ENCODE measurements around the gene JAKMIP1. TPM values are rescaled to one million over a fixed set of nuclear protein-coding genes. Genes with fewer than 3 reads are reported as not detected.

JAKMIP1 gene
- total RNA-seq, 2 experiments from 2014 or later = 2.0 to 2.1 TPM

GRCh38 chr4:6207602-6208001 is 7.3 kb upstream of the JAKMIP1 start:
- POLR2A ChIA-PET = no interaction called here
- no peak overlapping the region for H3K27ac ChIP-seq (ENCODE audit: low read depth in 1 of 2, low read length in 2 of 2)
- no peaks in the 10 kb centered on the region for H3K36me3 ChIP-seq (ENCODE audit: insufficient read depth, low read length)
- DNase-seq = no peak
- Mint-ChIP-seq H3K27me3 (peaks cover 30% of the 10 kb centered on the region), H3K4me1 (ENCODE audit: low read depth) (no peaks in the 10 kb centered on the region), H3K4me3 (no peak overlapping the region), H3K27ac (no peak overlapping the region), H3K9me3 (no peaks in the 10 kb centered on the region), H3K36me3 (ENCODE audit: low read depth) (no peaks in the 10 kb centered on the region)
- peaks cover 0 to 5% of the 10 kb centered on the region in 2 experiments for H3K27me3 ChIP-seq (ENCODE audit: control insufficient read depth in 1 of 2, insufficient read depth in 2 of 2, low read length in 2 of 2)
- intact Hi-C loops (cut with DNase I, micrococcal nuclease) = no loop called here
- CTCF ChIA-PET = no interaction called here
- H3K4me1 ChIP-seq (ENCODE audit: insufficient read depth, low read length) = no peaks in the 10 kb centered on the region
- no peak overlapping the region for H3K4me3 ChIP-seq (ENCODE audit: low read length)
- no peak for TF ChIP-seq CTCF (IDR thresholded peaks at IDR 0.05)
- H3K9me3 ChIP-seq (ENCODE audit: control insufficient read depth in 1 of 2, insufficient read depth in 1 of 2, low read length in 2 of 2) = peaks cover 0 to 3% of the 10 kb centered on the region in 2 experiments
- ATAC-seq (ENCODE audit: poor library complexity) = no peak

GRCh38 chr4:6206771-6207290 is 6.5 kb upstream of the JAKMIP1 start:
- no peak overlapping the region for H3K27ac ChIP-seq (ENCODE audit: low read depth in 1 of 2, low read length in 2 of 2)
- Mint-ChIP-seq H3K27ac (no peak overlapping the region), H3K36me3 (ENCODE audit: low read depth) (no peaks in the 10 kb centered on the region), H3K27me3 (peaks cover 38% of the 10 kb centered on the region), H3K9me3 (no peaks in the 10 kb centered on the region), H3K4me3 (no peak overlapping the region), H3K4me1 (ENCODE audit: low read depth) (no peaks in the 10 kb centered on the region)
- H3K36me3 ChIP-seq (ENCODE audit: insufficient read depth, low read length) = no peaks in the 10 kb centered on the region
- H3K4me3 ChIP-seq (ENCODE audit: low read length) = no peak overlapping the region
- CTCF ChIA-PET = no interaction called here
- H3K4me1 ChIP-seq (ENCODE audit: insufficient read depth, low read length) = peaks cover under 1% of the 10 kb centered on the region
- TF ChIP-seq CTCF (IDR thresholded peaks at IDR 0.05) = no peak
- intact Hi-C loops (cut with DNase I, micrococcal nuclease) = no loop called here
- no peak for ATAC-seq (ENCODE audit: poor library complexity)
- no peak for DNase-seq
- peaks cover 0 to 5% of the 10 kb centered on the region in 2 experiments for H3K27me3 ChIP-seq (ENCODE audit: control insufficient read depth in 1 of 2, insufficient read depth in 2 of 2, low read length in 2 of 2)
- peaks cover 0 to 4% of the 10 kb centered on the region in 2 experiments for H3K9me3 ChIP-seq (ENCODE audit: control insufficient read depth in 1 of 2, insufficient read depth in 1 of 2, low read length in 2 of 2)
- POLR2A ChIA-PET = no interaction called here

GRCh38 chr4:6205973-6206372 is 5.6 kb upstream of the JAKMIP1 start:
- Mint-ChIP-seq H3K4me3 (no peak overlapping the region), H3K9me3 (peaks cover 3% of the 10 kb centered on the region), H3K4me1 (ENCODE audit: low read depth) (peaks cover 6% of the 10 kb centered on the region), H3K27me3 (peaks cover 46% of the 10 kb centered on the region), H3K27ac (no peak overlapping the region), H3K36me3 (ENCODE audit: low read depth) (no peaks in the 10 kb centered on the region)
- ATAC-seq (ENCODE audit: poor library complexity) = no peak
- Histone ChIP-seq H3K27me3 (ENCODE audit: control insufficient read depth in 1 of 2, insufficient read depth in 2 of 2, low read length in 2 of 2) (peaks cover 0 to 5% of the 10 kb centered on the region in 2 experiments), H3K27ac (ENCODE audit: low read depth in 1 of 2, low read length in 2 of 2) (no peak overlapping the region), H3K4me3 (ENCODE audit: low read length) (no peak overlapping the region), H3K36me3 (ENCODE audit: insufficient read depth, low read length) (no peaks in the 10 kb centered on the region), H3K9me3 (ENCODE audit: control insufficient read depth in 1 of 2, insufficient read depth in 1 of 2, low read length in 2 of 2) (peaks cover 0 to 13% of the 10 kb centered on the region in 2 experiments), H3K4me1 (ENCODE audit: insufficient read depth, low read length) (peaks cover 9% of the 10 kb centered on the region)
- no peak for DNase-seq
- POLR2A ChIA-PET = no interaction called here
- no peak for TF ChIP-seq CTCF (IDR thresholded peaks at IDR 0.05)
- intact Hi-C loops (cut with DNase I, micrococcal nuclease) = no loop called here
- CTCF ChIA-PET = no interaction called here
